ENCODE results near the gene ACER1.

The ACER1 gene

DNA sequence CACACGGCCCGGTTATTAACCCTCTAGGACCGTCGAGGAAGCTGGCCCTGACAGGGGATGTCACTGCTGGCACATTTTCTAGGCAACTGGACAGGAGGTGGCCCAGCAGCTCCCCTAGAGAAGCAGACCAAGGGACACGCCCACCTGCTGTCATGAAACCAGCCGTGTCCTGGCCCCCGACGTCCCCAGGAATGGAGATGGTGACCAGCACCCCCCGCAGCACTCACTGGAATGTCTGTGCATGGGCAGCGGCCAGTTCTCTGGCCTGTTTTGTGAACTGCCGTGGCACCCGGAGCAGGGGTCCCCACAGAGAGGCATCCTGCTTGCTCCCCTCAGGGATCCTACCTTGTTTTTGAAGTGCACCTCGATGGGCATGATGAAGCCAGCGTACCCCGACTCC, 71.5 kb downstream of the ACER1 start:
- TF ChIP-seq SPI1 (IDR thresholded peaks at IDR 0.05; ENCODE audit: low read depth, low read length): no peak
- no peak for TF ChIP-seq POLR2A (IDR thresholded peaks at IDR 0.05; ENCODE audit: low read depth, low read length)
- TF ChIP-seq POU2F2 (IDR thresholded peaks at IDR 0.05; ENCODE audit: low read depth, low read length): no peak
- no peak for TF ChIP-seq TAF1 (IDR thresholded peaks at IDR 0.05; ENCODE audit: low read depth, low read length)
- TF ChIP-seq POLR2AphosphoS5 (IDR thresholded peaks at IDR 0.05; ENCODE audit: low read depth, low read length): no peak
- no peak for TF ChIP-seq PAX5 (IDR thresholded peaks at IDR 0.05; ENCODE audit: insufficient read depth, low read length, severe bottlenecking)
- DNase-seq (ENCODE audit: insufficient read length, low spot score): no peak
- no peak for FAIRE-seq

DNA sequence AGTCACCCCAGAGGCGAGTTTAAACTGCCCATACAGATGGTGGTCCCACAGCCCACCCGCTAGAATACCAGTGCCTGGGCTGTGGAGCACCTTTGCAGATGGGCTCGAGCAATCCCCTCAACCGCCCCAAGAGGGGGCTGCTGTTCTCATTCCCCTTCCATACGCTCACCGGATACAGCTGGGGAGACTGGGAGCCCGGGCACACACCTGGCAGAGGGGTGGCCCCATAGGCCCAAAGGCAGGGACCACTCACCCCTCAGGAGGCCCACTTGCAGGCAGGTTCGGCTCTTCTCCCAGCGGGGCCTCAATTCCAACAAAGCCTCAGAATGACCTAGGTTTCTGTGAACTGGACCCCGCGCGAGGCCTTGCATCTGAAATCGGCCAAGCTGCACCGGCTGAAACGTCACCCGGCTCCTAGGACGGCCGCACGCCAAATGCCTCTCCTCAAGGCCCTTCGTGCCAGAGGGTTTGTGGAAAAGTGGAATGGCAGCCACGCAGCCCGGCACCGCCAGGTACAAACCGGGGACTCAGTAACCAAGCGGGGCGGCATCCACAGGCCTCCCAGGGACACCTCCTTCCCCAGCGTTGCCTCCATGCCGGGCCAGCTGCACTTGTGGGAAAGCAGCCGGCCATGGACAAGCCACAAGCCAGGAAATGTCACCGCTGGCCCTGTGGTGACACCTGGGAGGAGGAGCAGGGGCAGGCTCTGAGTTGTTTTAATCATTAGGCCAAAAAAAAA, 72.3 kb downstream of the ACER1 start:
- TF ChIP-seq POU2F2 (IDR thresholded peaks at IDR 0.05; ENCODE audit: low read depth, low read length) (no peak), PAX5 (IDR thresholded peaks at IDR 0.05; ENCODE audit: insufficient read depth, low read length, severe bottlenecking) (no peak), SPI1 (IDR thresholded peaks at IDR 0.05; ENCODE audit: low read depth, low read length) (no peak), POLR2AphosphoS5 (IDR thresholded peaks at IDR 0.05; ENCODE audit: low read depth, low read length) (no peak), POLR2A (IDR thresholded peaks at IDR 0.05; ENCODE audit: low read depth, low read length) (no peak), TAF1 (IDR thresholded peaks at IDR 0.05; ENCODE audit: low read depth, low read length) (no peak)
- DNase-seq (ENCODE audit: insufficient read length, low spot score): no peak
- FAIRE-seq: no peak

DNA sequence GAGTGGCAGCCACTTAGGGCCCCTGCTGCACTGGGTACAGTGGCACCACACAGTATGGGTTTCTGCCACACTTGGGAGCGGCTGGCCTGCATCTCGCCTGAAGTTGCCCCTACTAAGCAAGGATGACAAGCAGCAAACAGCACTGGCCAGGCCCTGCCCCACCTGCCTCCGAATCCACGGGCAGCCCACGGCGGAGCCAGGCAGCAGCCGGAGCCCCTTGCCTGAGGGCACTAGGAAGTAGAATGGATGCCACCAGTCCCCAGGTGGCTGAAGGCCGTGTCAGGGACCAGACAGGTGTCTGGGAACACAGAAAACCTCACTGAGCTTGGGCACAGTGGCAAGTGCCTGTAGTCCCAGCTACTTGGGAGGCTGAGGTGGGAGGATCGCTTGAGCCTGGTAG, 73.0 kb downstream of the ACER1 start:
- no peak for TF ChIP-seq PAX5 (IDR thresholded peaks at IDR 0.05; ENCODE audit: insufficient read depth, low read length, severe bottlenecking)
- TF ChIP-seq POU2F2 (IDR thresholded peaks at IDR 0.05; ENCODE audit: low read depth, low read length): no peak
- TF ChIP-seq POLR2AphosphoS5 (IDR thresholded peaks at IDR 0.05; ENCODE audit: low read depth, low read length): no peak
- no peak for TF ChIP-seq SPI1 (IDR thresholded peaks at IDR 0.05; ENCODE audit: low read depth, low read length)
- TF ChIP-seq POLR2A (IDR thresholded peaks at IDR 0.05; ENCODE audit: low read depth, low read length): no peak
- TF ChIP-seq TAF1 (IDR thresholded peaks at IDR 0.05; ENCODE audit: low read depth, low read length): no peak
- FAIRE-seq: no peak
- no peak for DNase-seq (ENCODE audit: insufficient read length, low spot score)

DNA sequence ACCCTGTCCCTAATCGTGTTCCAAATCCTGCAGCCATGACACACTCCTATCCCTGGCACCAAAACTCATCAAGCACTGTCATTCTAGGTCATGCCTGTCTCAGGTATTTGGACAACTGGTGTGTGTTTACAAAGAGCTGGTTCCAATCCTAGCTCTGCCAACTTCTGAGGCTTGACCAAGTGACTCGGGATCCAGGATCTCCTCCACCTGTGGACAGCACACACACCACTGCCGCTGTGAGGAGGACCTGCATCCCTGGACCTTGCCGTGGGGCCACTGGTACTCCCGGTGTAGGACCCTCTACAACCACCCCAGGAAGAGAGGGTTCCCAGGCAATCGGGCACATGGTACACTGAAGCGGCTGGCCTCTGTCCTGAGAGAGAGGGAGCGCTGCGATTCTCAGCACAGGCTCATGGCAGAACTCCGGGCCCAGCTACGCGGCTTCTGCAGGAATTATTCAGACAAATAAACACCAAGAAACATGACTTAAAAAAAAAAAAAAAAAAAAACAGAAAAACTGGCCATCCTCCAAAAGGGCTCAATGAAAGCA, 74.0 kb downstream of the ACER1 start:
- no peak for FAIRE-seq
- TF ChIP-seq POU2F2 (IDR thresholded peaks at IDR 0.05; ENCODE audit: low read depth, low read length) (no peak), TAF1 (IDR thresholded peaks at IDR 0.05; ENCODE audit: low read depth, low read length) (no peak), POLR2A (IDR thresholded peaks at IDR 0.05; ENCODE audit: low read depth, low read length) (no peak), SPI1 (IDR thresholded peaks at IDR 0.05; ENCODE audit: low read depth, low read length) (no peak), POLR2AphosphoS5 (IDR thresholded peaks at IDR 0.05; ENCODE audit: low read depth, low read length) (no peak), PAX5 (IDR thresholded peaks at IDR 0.05; ENCODE audit: insufficient read depth, low read length, severe bottlenecking) (no peak)
- no peak for DNase-seq (ENCODE audit: insufficient read length, low spot score)

DNA sequence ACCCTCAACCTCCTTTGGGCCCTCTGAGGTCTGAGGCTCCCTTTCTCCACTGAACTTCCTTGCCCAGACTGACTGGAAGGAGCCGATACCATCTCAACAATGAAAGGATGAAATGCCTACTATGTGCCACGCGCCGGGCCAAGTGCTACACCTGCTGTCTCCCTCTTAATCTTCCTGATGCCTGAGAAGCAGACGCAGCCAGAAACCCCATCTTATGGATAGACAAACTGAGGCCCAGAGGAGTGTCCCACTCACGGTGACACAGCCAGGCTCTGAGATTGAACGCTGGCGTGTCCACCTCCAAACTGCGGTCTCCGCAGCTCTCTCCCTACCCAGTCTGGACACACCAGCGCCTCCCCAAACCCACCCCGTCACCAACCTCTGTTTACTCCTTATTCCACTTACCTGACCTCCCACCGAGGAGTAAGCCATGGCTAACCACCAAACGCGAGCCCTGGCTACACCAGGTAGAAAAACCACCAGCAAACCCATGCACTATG, 74.5 kb downstream of the ACER1 start:
- FAIRE-seq: no peak
- TF ChIP-seq SPI1 (IDR thresholded peaks at IDR 0.05; ENCODE audit: low read depth, low read length) (no peak), POLR2AphosphoS5 (IDR thresholded peaks at IDR 0.05; ENCODE audit: low read depth, low read length) (no peak), TAF1 (IDR thresholded peaks at IDR 0.05; ENCODE audit: low read depth, low read length) (no peak), POU2F2 (IDR thresholded peaks at IDR 0.05; ENCODE audit: low read depth, low read length) (no peak), POLR2A (IDR thresholded peaks at IDR 0.05; ENCODE audit: low read depth, low read length) (no peak), PAX5 (IDR thresholded peaks at IDR 0.05; ENCODE audit: insufficient read depth, low read length, severe bottlenecking) (no peak)
- no peak for DNase-seq (ENCODE audit: insufficient read length, low spot score)
